Mesenchymal stem cell (in vitro differentiated cells and primary cell): Measurements from ENCODE around the gene TMEM231.

Source experiments
- DNase-seq: peaks from one replicate; pipeline ENCODE4 v3.0.0-alpha.2; 2013
- H2AFZ ChIP-seq: one replicate; pipeline ENCODE4 v1.6.1; 2013; ENCODE audit warnings: low read depth, mild to moderate bottlenecking, control low read depth, inconsistent platforms, low read length, moderate library complexity
- H2AK5ac ChIP-seq: 2 replicates; pipeline ENCODE4 v1.6.1; 2013; ENCODE audit warnings: low read length, moderate library complexity, mild to moderate bottlenecking, inconsistent platforms; ENCODE audit not compliant: severe bottlenecking
- H2BK120ac ChIP-seq: one replicate; pipeline ENCODE4 v1.6.1; 2013; ENCODE audit warnings: low read depth, mild to moderate bottlenecking, inconsistent platforms, low read length, moderate library complexity
- H2BK12ac ChIP-seq, 2 experiments: one replicate each; pipeline ENCODE4 v1.6.1; 2013; ENCODE audit warnings: inconsistent platforms in 2 of 2, low read length in 2 of 2, mild to moderate bottlenecking in 2 of 2, moderate library complexity in 2 of 2, control low read depth in 1 of 2
- H2BK15ac ChIP-seq: one replicate; pipeline ENCODE4 v1.6.1; 2013; ENCODE audit warnings: mild to moderate bottlenecking, low read depth, inconsistent platforms; ENCODE audit not compliant: poor library complexity, severe bottlenecking
- H2BK5ac ChIP-seq: 2 replicates; pipeline ENCODE4 v1.6.1; 2013; ENCODE audit warnings: low read depth, mild to moderate bottlenecking, low read length, control low read depth, inconsistent platforms; ENCODE audit not compliant: poor library complexity, severe bottlenecking
- H3K14ac ChIP-seq, 2 experiments: one replicate each; pipeline ENCODE4 v1.6.1; 2013; ENCODE audit warnings: inconsistent platforms in 2 of 2, low read length in 2 of 2, control low read depth in 1 of 2, mild to moderate bottlenecking in 1 of 2, moderate library complexity in 1 of 2
- H3K18ac ChIP-seq, 2 experiments: one replicate each; pipeline ENCODE4 v1.6.1; 2013; ENCODE audit warnings: inconsistent platforms in 2 of 2, low read length in 2 of 2, control low read depth in 1 of 2, low read depth in 1 of 2, mild to moderate bottlenecking in 1 of 2
- H3K23ac ChIP-seq, 2 experiments: one replicate each; pipeline ENCODE4 v1.6.1; 2013; ENCODE audit warnings: inconsistent platforms in 2 of 2, low read length in 2 of 2, mild to moderate bottlenecking in 2 of 2, moderate library complexity in 2 of 2, control low read depth in 1 of 2
- H3K27ac ChIP-seq: 2 replicates; pipeline ENCODE4 v1.5.1; 2013; ENCODE audit warnings: mild to moderate bottlenecking, moderate library complexity, low read length, control low read depth, inconsistent platforms; ENCODE audit not compliant: poor library complexity, severe bottlenecking
- H3K27me3 ChIP-seq, 2 experiments: 2 replicates each; pipeline versions ENCODE4 v1.6.1 to v1.7.0; 2013; ENCODE audit warnings: low read length in 2 of 2, mild to moderate bottlenecking in 2 of 2, moderate library complexity in 2 of 2, control low read depth in 1 of 2, inconsistent platforms in 1 of 2; ENCODE audit not compliant: control insufficient read depth in 1 of 2, insufficient read depth in 1 of 2
- H3K36me3 ChIP-seq, 2 experiments: 2 replicates each; pipeline versions ENCODE4 v1.6.1 to v1.7.0; 2013; ENCODE audit warnings: low read length in 2 of 2, control low read depth in 1 of 2, inconsistent platforms in 1 of 2, low read depth in 1 of 2, mild to moderate bottlenecking in 1 of 2; ENCODE audit not compliant: insufficient read depth in 2 of 2, control insufficient read depth in 1 of 2
- H3K4ac ChIP-seq, 2 experiments: one replicate each; pipeline ENCODE4 v1.6.1; 2013; ENCODE audit warnings: inconsistent platforms in 2 of 2, low read length in 2 of 2, mild to moderate bottlenecking in 2 of 2, moderate library complexity in 2 of 2, control low read depth in 1 of 2, low read depth in 1 of 2
- H3K4me1 ChIP-seq: 2 replicates; pipeline ENCODE4 v1.6.1; 2013; ENCODE audit warnings: low read depth, low read length, control low read depth; ENCODE audit not compliant: control insufficient read depth, insufficient read depth
- H3K4me2 ChIP-seq: 2 replicates; pipeline ENCODE4 v1.6.1; 2013; ENCODE audit warnings: low read length, mild to moderate bottlenecking, inconsistent platforms; ENCODE audit not compliant: poor library complexity, severe bottlenecking
- H3K4me3 ChIP-seq, 2 experiments: 2 replicates each; pipeline versions ENCODE4 v1.5.1 to v1.7.0; 2013; ENCODE audit warnings: low read length in 2 of 2, mild to moderate bottlenecking in 2 of 2, control low read depth in 1 of 2, low read depth in 1 of 2; ENCODE audit not compliant: insufficient read depth in 1 of 2
- H3K79me1 ChIP-seq: replicated peaks from 2 replicates; pipeline ENCODE4 v1.6.1; 2013; ENCODE audit warnings: mild to moderate bottlenecking, control low read depth, low read length, inconsistent platforms; ENCODE audit not compliant: poor library complexity, severe bottlenecking
- H3K9ac ChIP-seq: 2 replicates; pipeline ENCODE4 v1.7.0; 2013; ENCODE audit warnings: mild to moderate bottlenecking, low read length, moderate library complexity
- H3K9me3 ChIP-seq: 2 replicates; pipeline ENCODE4 v1.7.0; 2013; ENCODE audit warnings: mild to moderate bottlenecking, low read length; ENCODE audit not compliant: control insufficient read depth
- H4K8ac ChIP-seq: one replicate; pipeline ENCODE4 v1.6.1; 2013; ENCODE audit warnings: inconsistent platforms, mild to moderate bottlenecking, low read length, moderate library complexity
- H4K91ac ChIP-seq: one replicate; pipeline ENCODE4 v1.6.1; 2013; ENCODE audit warnings: mild to moderate bottlenecking, low read length, inconsistent platforms
- WGBS: methylation state at CpG from one replicate; pipeline ENCODE4 v1.1.7; 2013; ENCODE audit warnings: mixed read lengths; 5-methylcytosine and 5-hydroxymethylcytosine counted together

The TMEM231 gene

DNA sequence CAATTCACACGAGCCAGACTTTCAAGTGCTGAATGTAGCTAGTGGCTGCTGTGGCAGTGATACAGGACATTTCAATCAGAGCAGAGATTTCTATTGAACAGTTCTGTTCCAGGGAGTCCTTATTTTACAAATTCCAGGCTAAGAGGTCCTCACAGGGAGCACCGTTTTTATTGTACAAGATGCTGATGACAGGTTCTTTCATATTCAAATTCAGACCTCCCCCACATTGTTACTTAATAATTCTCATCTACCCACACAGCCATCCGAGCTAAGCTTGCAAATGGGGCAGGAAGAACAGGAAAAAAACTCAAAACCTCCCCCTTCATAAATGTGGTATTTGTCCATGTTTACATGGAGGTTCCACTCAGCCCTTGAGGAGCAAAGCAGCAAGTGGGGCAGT lies 19.9 kb upstream of the TMEM231 start:
- Histone ChIP-seq H3K4me2 (no peak overlapping the region), H2AK5ac (no peak overlapping the region), H3K4me1 (no peaks in the 10 kb centered on the region), H3K79me1 (peaks cover 42% of the 10 kb centered on the region), H2BK120ac (no peak overlapping the region), H2BK12ac (no peak overlapping the region), H3K14ac (no peak overlapping the region), H3K27me3 (no peaks in the 10 kb centered on the region), H3K9ac (no peak overlapping the region), H2BK5ac (no peak overlapping the region), H2BK15ac (no peak overlapping the region), H3K27ac (no peak overlapping the region), H3K9me3 (no peaks in the 10 kb centered on the region), H3K23ac (no peak overlapping the region), H3K4ac (no peak overlapping the region), H3K4me3 (no peak overlapping the region), H4K8ac (no peak overlapping the region), H4K91ac (no peak overlapping the region), H3K18ac (no peak overlapping the region), H3K36me3 (peaks cover 50 to 91% of the 10 kb centered on the region in 2 experiments), H2AFZ (no peak overlapping the region)
- no peak for DNase-seq
- WGBS: 85% methylated on average over 2 of the region's 3 CpGs

- H2BK120ac ChIP-seq: no peak overlapping the region
- no peak overlapping the region for H3K4me3 ChIP-seq
- peaks cover 60 to 96% of the 10 kb centered on the region in 2 experiments for H3K36me3 ChIP-seq
- H4K91ac ChIP-seq: no peak overlapping the region
- H2AK5ac ChIP-seq: no peak overlapping the region
- H3K9me3 ChIP-seq: no peaks in the 10 kb centered on the region
- no peak overlapping the region for H3K4ac ChIP-seq
- H2BK5ac ChIP-seq: no peak overlapping the region
- no peaks in the 10 kb centered on the region for H3K27me3 ChIP-seq
- peaks cover 55% of the 10 kb centered on the region for H3K79me1 ChIP-seq
- H2AFZ ChIP-seq: no peak overlapping the region
- H2BK12ac ChIP-seq: no peak overlapping the region
- 96% methylated on average over 5 of the region's 5 CpGs for WGBS
- no peak overlapping the region for H3K4me2 ChIP-seq
- no peak overlapping the region for H3K27ac ChIP-seq
- H3K18ac ChIP-seq: no peak overlapping the region
- H3K4me1 ChIP-seq: no peaks in the 10 kb centered on the region
- H3K14ac ChIP-seq: no peak overlapping the region
- no peak overlapping the region for H3K9ac ChIP-seq
- no peak overlapping the region for H4K8ac ChIP-seq
- H2BK15ac ChIP-seq: no peak overlapping the region
- DNase-seq: no peak
- H3K23ac ChIP-seq: no peak overlapping the region
Measured at GRCh38 chr16:75573955-75574354, 17.9 kb upstream of the TMEM231 start.

- Histone ChIP-seq H3K27ac (no peak overlapping the region), H2BK12ac (no peak overlapping the region), H3K36me3 (peaks cover 62 to 96% of the 10 kb centered on the region in 2 experiments), H4K8ac (no peak overlapping the region), H2BK5ac (no peak overlapping the region), H3K23ac (no peak overlapping the region), H2BK15ac (no peak overlapping the region), H2AK5ac (no peak overlapping the region), H2BK120ac (no peak overlapping the region), H3K14ac (no peak overlapping the region), H3K4me3 (no peak overlapping the region), H3K27me3 (no peaks in the 10 kb centered on the region), H3K18ac (no peak overlapping the region), H3K4ac (no peak overlapping the region), H3K9me3 (no peaks in the 10 kb centered on the region), H4K91ac (peak overlapping the region; percentile 36), H3K4me1 (no peaks in the 10 kb centered on the region), H3K9ac (no peak overlapping the region), H3K79me1 (peaks cover 62% of the 10 kb centered on the region), H3K4me2 (no peak overlapping the region), H2AFZ (no peak overlapping the region)
- no peak for DNase-seq
- 97% methylated on average over 3 of the region's 3 CpGs for WGBS
Measured at GRCh38 chr16:75572864-75573542, 17.0 kb upstream of the TMEM231 start.

DNA sequence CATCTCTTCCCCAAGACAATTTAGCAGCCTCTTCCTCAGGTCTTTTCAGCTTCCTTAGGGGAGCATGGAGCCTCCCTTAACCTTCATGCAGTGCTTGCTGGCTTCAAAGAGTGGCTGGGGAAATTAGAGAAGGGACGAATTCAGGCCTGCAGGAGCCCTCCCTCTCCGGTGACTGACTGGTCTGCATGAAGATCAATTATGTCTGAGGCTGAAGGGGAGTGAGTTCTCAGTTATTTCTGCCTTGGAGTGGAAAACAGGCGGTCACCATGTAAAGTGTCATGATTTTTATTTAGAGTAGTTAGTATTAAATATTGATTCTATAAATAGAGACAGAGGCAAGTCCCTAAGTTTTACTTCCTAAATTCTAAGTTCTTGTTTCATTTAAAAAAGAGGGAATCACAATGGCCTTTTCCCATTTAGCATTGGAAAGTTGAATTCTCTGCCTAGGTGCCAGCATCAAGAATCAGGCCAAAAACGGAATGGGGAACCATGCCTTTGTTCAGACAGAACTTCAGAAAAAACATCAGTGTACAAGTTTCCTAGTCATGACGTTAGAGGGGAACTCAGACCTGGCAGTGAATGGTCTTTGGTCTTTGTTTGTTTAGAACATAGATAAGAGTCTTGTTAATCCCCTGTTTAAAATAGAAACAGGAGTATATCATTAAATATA lies 14.5 kb upstream of the TMEM231 start:
- peaks cover 63% of the 10 kb centered on the region for H3K79me1 ChIP-seq
- no peak overlapping the region for H4K8ac ChIP-seq
- no peak overlapping the region for H3K4ac ChIP-seq
- no peak overlapping the region for H2BK12ac ChIP-seq
- H2AFZ ChIP-seq: no peak overlapping the region
- H3K9me3 ChIP-seq: no peaks in the 10 kb centered on the region
- no peak overlapping the region for H3K9ac ChIP-seq
- no peak overlapping the region for H3K27ac ChIP-seq
- no peaks in the 10 kb centered on the region for H3K27me3 ChIP-seq
- no peak overlapping the region for H3K23ac ChIP-seq
- H3K36me3 ChIP-seq: peaks cover 52 to 79% of the 10 kb centered on the region in 2 experiments
- no peak overlapping the region for H3K14ac ChIP-seq
- H2AK5ac ChIP-seq: no peak overlapping the region
- no peak overlapping the region for H2BK15ac ChIP-seq
- peaks cover 6% of the 10 kb centered on the region for H3K4me1 ChIP-seq
- no peak overlapping the region for H2BK120ac ChIP-seq
- no peak overlapping the region for H3K18ac ChIP-seq
- H3K4me3 ChIP-seq: no peak overlapping the region
- H2BK5ac ChIP-seq: no peak overlapping the region
- no peak overlapping the region for H3K4me2 ChIP-seq
- H4K91ac ChIP-seq: no peak overlapping the region
- no peak for DNase-seq
- 94% methylated on average over 3 of the region's 5 CpGs for WGBS
